Measurements from ENCODE around the gene CNOT8.

DNA sequence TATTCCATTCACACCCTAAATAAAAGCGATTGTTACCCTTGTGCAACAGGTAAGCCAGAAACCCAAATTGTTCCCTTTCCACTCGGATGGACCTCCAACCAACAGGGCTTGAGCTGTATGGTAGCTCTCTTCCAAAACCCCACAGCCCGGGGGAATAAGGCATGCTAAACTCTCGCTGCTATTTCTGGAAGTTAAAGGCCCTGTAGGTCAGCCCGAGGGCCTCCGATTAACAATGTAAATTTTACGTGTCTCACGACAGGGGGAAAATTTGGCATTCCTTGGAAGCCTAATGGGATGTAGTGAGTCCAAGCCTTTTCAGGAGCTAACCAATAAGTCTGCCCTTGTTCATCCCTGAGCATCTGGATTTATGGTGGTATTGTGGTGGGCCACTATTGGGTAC is 26.0 kb downstream of the CNOT8 start:
- no peak for TF ChIP-seq CTCF (conservative IDR thresholded peaks at IDR 0.05; ENCODE audit: low read length)
- TF ChIP-seq EZH2phosphoT487 (IDR thresholded peaks at IDR 0.05; ENCODE audit: borderline replicate concordance, low read depth, low read length): no peak

Data from OCI-LY7 (cell line).